Tibial nerve (tissue), 3 donors: ENCODE measurements around the gene ACTRT3.

ENCODE experiments used
- CTCF ChIP-seq, 5 experiments: fragments of 200-600 bp in 3 of 5; fragments of 450-650 bp in 2 of 5; sonication (generic) in 3 of 5; IDR thresholded peaks; one replicate each; pipeline ENCODE4 v1.5.1; 2016 to 2019; ENCODE audit warnings: antibody characterized with exemption in 5 of 5, mild to moderate bottlenecking in 3 of 5, moderate library complexity in 2 of 5
- POLR2A ChIP-seq, 2 donors: fragments of 450-650 bp; IDR thresholded peaks; one replicate each; pipeline ENCODE4 v1.6.1; 2017; ENCODE audit warnings: antibody characterized with exemption in 2 of 2, mild to moderate bottlenecking in 2 of 2, moderate library complexity in 2 of 2

DNA sequence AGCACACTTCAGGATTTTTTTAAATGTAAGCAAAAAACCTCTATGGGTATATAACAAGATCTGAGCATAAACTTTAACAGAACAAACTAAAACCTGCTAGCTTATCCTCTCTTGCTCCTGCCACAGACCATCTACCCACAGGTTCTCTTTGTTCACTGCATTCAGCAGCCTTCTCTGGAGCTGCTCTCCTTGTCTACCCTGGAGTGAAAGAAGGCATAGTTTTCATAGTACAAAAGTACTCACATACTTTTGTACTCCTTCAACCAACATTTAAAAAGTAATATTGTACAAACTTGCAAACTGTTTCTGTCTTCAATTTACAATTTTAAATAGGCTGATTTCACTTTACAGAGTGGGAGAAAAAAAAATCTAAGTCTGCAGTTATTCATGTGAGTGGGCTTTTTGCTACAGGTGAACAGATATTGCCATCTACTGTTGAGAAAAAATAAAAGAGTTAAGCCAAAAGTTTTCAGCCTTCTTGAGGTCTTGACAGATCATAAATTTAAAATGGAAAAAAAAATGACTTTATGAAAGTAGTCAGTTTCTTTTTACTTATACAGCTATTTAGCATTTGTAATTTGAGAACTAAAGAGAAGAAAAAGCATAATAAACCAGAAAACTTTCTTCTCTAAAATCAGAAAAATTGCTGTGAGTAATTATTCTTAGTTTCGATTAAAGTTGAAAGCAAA is 24.9 kb downstream of the ACTRT3 start:
- peak in 2 of 5 experiments; percentile 15 to 53 for TF ChIP-seq CTCF (IDR thresholded peaks at IDR 0.05)
- TF ChIP-seq POLR2A (IDR thresholded peaks at IDR 0.05), result no peak
